IPS-NIHi7 (cell line): Measurements from ENCODE around the gene TAF13.

Source experiments
- DNase-seq: peaks from one replicate; pipeline ENCODE4 v3.0.0; 2012; ENCODE audit warnings: mixed read lengths; ENCODE audit errors: extremely low spot score

The TAF13 gene

DNA sequence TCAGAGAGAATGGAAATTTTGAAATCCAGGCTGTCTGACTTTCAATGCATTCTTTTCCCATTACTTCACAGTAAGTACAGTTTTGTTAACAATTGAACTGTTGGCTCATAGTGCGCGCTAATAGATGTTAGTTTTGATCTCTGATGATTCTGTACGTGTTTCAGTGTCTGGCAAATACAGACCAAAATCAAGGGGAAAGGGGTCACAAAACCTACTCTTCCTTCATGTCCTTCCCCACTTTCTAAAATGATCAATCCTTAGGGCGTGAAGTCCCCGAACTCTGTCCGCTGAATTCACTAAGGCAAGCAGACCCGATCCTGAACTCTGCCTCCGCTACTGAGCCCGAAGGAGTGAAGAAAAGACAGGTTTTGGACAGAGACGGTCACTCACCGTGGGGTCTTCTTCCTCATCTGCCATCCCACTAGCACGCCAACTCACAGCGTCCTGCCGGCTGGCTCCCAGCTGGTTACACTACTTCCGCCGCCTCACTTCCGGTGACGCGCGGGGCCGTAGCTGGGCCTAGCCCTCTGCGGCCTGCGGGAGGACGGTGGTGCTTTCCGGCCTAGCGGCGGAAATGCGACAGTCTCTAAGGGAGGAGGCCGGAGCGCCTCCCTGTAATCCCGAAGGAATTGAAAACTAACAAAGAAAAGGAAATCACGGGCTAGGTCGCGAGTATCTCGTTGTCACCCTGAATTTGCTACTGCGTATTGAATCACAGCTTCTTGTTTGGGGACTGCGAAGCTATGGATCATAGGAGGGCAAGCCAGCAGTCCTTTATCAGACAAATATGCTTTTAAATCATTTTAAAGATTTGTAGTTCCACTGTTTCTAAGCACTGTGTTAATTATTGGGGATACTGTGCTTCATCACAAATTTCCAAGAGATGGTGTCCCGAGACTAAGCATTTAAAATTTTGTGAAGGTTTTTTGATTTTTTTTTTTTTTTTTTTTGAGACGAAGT, at the start of gene TAF13:
TSS of gene TAF13 (minus strand) at position 473 of the 960 bp plus-strand sequence. CDS start at position 417, 56 bp downstream.
- DNase-seq = peak; percentile 97

DNA sequence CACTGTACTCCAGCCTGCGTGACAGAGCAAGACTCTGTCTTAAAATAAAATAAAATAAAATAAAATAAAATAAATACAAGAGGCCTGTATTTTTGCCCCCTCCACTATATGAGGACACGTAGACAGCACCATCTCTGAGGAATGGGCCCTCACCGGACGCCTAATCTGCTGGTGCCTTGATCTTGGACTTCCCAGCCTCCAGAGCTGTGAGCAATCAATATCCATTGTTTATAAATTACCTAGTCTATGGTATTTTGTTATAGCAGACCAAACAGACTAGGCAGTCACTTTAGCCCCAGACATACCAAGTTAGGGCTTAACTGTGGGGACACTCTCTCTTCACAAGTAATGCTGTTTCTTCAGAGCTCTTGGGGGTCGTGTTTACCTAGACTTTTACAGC, 44.6 kb upstream of the TAF13 start:
- no peak for DNase-seq

DNA sequence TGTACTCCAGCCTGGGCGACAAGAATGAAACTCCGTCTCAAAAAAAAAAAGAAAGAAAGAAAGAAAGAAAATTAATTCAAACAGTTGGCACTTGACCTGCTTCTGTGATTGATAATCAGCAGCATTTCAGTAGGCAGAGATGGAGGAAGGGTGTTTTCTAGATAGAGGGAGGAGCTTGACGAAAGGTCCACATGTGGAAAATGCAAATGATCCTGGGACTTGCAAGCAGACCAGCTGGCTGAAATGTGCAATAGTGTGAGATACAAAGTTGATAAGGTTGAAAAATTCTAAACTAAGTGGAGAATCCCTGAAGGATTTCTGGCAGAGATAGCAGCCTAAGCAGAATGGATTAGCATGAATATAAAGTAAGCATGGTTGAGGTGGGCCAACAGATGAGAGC, 42.3 kb upstream of the TAF13 start:
- DNase-seq = no peak

DNA sequence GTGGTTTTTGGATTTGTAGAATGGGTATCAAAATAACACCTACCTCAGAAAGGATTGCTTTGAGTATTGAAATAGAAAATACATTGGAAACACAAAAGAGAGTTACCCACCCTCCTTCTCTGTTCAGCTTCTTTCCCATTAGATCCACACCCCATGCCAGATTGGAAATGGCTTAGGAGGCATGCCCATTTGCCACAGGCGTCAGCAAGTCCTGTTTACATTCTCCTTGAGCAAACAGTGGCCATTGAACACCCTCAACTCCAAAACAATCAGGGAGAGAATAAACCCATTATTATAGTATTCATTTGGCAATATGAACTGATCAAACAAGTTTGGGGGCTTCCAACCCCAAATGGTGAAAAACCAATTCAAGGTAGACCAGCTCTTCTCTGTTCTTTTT, 40.5 kb upstream of the TAF13 start:
- no peak for DNase-seq

DNA sequence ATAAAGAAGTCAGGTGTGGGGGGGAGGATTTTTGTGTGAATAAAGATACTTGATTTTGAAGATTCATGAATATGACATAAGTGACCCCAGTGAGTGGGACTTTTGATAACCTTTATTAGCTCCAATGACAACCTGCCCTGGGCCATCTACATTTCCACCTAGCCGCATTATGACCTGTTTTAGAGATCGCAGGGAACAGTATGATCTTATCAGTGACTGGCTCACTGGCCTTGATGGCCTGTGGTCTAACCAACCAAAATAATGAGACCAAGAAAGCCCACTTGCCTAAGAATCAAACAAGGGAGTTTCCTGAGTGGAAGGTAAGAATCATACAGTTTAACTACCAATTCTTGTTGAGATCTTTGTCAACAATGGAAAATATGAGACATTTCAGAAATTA, 39.9 kb upstream of the TAF13 start:
- DNase-seq = no peak

DNA sequence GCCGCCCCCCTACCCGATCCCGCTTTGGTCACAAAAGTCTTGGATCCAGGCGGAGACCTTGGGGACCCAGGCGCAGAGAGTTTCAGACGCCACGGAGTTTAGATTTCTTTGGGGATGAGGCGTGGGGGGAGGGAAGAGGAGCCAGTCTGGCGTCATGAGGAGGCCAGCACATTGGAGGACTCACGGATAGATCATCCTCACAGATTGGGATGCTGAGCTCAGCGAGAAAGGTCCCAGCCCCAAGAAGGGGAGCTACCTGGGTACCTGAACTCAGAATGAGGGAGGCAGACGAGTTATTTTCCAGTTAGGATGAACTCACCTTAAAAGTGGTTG, 38.5 kb upstream of the TAF13 start:
- no peak for DNase-seq

- DNase-seq = peak; percentile 62
These were observed 38.0 kb upstream of the TAF13 start, which contains the start of gene ELAPOR1 for GRCh38 chr1:109113590-109114341. ELAPOR1 (plus strand) TSS chr1:109114115; CDS start chr1:109114184, 69 bp downstream.

- peak; percentile 93 for DNase-seq
These were observed 37.0 kb upstream of the TAF13 start for GRCh38 chr1:109112652-109113285.

- no peak for DNase-seq
These were observed 36.4 kb upstream of the TAF13 start for GRCh38 chr1:109112056-109112651.

DNA sequence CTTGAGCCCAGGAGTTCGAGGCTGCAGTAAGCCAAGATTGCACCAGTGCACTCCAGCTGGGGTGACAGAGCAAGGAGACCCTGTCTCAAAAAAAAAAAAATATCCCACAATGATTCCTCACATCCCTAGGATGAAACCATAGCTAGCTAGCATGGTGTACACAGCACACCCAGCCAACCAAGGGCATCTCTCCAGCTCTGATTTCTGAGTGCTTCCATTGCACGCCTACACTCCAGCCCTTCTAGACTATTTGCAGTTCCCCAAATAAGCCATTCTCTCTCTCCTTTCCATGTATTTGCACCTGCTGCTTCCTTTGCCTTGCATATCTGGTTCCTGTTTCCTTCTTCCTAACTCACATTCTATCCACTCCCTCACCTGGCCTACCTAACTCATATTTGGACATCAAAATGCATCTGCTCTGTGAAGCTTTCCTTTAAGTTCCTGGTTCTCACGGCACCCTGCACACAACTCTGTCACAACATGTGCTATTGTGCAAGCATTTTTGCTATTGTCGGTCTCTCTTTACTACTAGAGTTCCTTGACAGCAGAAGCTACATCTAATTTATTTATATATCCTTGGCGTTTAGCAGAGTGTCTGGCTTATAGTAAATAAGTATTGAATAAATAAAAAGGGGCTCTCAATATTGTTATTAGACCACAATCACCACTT, 35.7 kb upstream of the TAF13 start:
- no peak for DNase-seq

DNA sequence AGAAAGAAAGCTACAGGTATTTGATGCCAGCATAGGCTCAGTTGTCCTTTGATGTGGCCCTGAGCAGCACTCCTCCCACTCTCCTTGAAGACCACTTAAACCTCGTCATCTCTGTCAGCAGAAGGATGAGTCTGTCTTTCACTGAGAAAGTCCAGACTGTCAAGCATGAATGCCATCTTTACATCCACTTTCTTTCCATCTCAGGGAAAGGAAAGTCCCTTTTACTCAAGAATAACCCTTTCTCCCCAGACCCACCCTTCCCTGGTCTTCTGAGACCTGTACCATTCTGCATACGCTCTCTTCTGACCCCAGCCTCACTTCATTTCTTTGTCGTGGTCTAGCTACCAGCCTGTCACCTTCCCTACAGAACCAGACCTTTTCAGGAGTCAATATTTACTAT, 34.1 kb upstream of the TAF13 start:
- no peak for DNase-seq

GRCh38 chr1:109107785-109108184, 32.0 kb upstream of the TAF13 start:
- DNase-seq = no peak

- DNase-seq = no peak
These were observed 30.1 kb upstream of the TAF13 start for GRCh38 chr1:109105881-109106280.

DNA sequence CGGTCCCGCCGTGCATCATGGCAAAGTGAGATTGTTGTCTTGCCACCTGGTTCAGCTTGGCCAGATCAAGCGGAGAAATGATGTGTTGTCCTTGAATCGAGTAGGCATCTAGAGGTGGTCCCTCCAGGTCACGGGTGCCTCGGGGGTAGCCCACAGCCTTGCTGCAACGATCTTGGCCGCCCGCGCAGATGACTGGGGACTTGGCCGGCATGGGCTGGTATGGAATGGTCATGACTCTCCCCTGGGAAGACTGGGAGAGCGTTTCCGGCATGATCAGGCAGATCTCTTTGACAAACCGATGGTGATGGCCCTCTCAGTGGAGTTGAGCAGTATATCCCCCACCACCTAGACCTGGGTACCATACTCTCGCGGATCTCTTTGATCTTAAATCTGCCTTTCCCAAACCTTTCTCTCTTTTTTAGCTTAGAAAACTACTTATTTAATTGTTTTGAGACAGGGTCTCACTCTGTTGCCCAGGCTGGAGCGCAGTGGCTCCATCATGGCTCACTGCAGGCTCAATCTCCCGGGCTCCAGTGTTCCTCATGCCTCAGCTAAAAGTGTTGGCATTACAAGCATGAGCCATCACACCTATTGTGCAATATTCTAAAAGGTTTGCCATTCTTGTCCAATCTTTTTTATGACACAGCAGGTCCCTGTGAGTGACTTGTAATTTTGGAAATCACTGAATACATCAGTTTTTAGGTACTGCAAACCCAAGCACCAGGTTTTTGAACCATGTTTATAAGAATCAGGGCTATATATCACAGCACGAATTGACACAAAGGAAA, 28.8 kb upstream of the TAF13 start:
- no peak for DNase-seq

DNA sequence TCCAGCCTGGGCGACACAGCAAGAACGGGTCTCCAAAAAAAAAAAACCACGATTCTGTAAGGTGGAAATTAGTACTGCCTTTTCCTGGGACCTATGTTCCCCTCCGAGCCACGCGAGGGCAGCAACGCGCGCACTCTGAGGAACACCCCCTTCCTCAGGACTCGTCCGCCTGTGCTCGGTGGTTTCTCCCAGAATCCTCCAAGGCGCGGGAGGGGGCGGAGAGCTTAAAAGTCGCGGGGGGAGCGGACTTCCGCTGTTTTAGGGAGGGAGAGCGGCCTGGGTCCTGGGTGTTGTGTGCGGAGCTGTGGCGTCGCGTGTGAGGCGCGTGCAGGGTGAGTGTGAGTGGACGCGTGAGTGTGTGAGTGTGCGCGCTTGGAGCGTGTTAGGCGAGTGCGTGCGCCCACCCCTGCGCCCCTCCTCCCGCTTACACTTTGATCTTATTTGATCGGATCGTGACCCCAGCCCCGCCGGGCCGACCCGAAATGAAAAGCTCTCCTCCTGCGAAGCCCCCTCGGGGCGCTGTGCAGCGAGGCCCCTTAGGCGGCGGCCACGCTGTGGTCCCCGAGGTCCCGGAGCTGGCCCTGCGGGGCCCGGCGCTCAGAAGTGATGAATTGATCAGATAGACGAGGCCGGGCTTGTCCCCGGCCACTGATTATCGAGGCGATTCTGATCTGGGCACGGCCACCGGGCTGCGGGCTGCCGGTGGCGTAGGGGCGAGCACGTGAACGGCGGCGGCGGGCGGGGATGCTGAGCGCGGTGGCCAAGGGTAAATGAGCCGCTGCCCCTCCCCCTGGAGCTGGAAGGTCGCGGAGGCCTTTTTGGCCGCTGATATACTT, 24.4 kb upstream of the TAF13 start:
- DNase-seq = peak; percentile 94

GRCh38 chr1:109096120-109096519, 20.3 kb upstream of the TAF13 start:
- no peak for DNase-seq

DNA sequence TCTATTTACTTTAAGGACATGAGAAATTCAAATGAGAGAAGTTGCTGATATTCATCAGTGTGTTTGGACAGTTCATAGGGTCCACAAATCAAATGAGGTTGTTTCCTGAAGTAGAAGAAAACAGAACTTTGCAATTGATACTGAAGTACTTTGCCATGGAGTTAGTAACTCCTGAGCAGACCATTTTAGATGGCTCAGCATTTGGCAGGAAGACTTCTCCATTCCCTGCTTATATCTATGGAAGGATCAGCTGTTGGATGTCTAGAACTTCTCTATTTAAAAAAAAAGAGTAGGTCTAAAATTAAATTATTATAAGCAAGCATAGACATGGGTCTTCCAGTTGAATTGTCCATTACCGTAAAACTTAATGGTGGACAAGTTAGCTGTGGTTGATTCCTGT, 19.8 kb upstream of the TAF13 start:
- no peak for DNase-seq

DNA sequence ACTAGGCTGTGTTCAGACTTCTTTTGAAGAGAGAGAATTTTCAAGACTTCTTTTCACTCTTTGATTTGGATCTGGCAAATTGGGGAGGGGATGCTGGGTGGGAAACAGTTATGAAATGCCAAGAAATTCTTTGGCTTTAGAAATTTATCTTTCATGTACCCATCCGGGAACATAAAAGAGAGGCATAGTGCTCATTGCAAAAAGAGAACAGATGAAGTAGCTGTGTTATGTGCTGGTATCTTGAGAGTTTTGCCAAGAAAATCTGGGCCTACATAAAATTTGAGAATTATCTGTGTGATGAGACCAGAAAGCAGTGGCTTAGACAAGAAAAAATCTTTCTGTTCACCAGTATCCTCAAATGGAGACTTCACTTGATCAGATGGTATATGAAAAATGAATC, 19.1 kb upstream of the TAF13 start:
- DNase-seq = no peak

- no peak for DNase-seq
These were observed 18.6 kb upstream of the TAF13 start for GRCh38 chr1:109094377-109094803.

DNA sequence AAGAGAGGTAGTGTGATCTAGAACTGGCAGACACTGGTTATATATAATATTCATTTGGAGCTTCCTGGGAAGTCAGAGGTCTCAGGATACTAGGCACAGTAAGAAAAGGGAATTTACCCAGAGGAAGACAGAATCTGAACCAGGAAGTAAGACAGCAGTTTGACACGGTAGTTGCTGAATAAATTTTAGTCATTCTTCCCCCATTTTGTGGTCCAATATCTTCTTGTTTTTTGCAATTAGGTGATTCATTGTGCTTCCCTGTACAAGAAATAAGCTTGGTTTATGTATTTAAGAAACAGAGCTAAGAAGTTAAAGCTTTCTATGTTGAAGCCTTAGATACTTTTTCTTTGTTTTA, 16.0 kb upstream of the TAF13 start:
- no peak for DNase-seq
